Calu3 (cell line): ENCODE results near the gene SPDL1. TPM values are rescaled to one million over a fixed set of nuclear protein-coding genes. Genes with fewer than 3 reads are reported as not detected.

ENCODE experiments used
- BruUV-seq: library from RNA; stranded (reverse); fragments of 400-500 nt; replicated peaks from 2 replicates; lab custom pipeline; 2021; lab: Mats Ljungman, UMichigan
- CTCF ChIA-PET: fragments of 300-600 bp; sonication (Branson Sonifier 250); formaldehyde crosslinking; loops from one replicate; lab custom pipeline; 2022; ENCODE audit warnings: antibody characterized with exemption; lab: Charles Lee
- DNase-seq: peaks from one replicate; pipeline ENCODE4 v3.0.0; 2022
- H3K27ac Mint-ChIP-seq: one replicate; pipeline ENCODE4 v1.8.0; 2022; ENCODE audit warnings: mixed read lengths; ENCODE audit not compliant: unreplicated experiment
- H3K27me3 Mint-ChIP-seq: one replicate; pipeline ENCODE4 v1.8.0; 2022; ENCODE audit warnings: mixed read lengths; ENCODE audit not compliant: unreplicated experiment
- H3K36me3 Mint-ChIP-seq: one replicate; pipeline ENCODE4 v1.8.0; 2022; ENCODE audit warnings: mild to moderate bottlenecking, moderate library complexity, mixed read lengths; ENCODE audit not compliant: insufficient read depth, unreplicated experiment
- H3K4me1 Mint-ChIP-seq: one replicate; pipeline ENCODE4 v1.8.0; 2022; ENCODE audit warnings: mild to moderate bottlenecking, low read depth, mixed read lengths; ENCODE audit not compliant: unreplicated experiment
- H3K4me3 Mint-ChIP-seq: one replicate; pipeline ENCODE4 v1.8.0; 2022; ENCODE audit warnings: mild to moderate bottlenecking, low read depth, moderate library complexity, mixed read lengths; ENCODE audit not compliant: unreplicated experiment
- H3K9me3 Mint-ChIP-seq: one replicate; pipeline ENCODE4 v1.8.0; 2022; ENCODE audit warnings: low read depth, mixed read lengths; ENCODE audit not compliant: unreplicated experiment
- intact Hi-C: fragments of 100-400 bp; cut with micrococcal nuclease; formaldehyde crosslinking; loops from one replicate; pipeline ENCODE4 v1.10.0; 2022; ENCODE audit not compliant: unreplicated experiment
- total RNA-seq: library from RNA; stranded (reverse); gene quantifications from 2 replicates; pipeline ENCODE4 v1.2.3, GENCODE V29; 2022
- TF ChIP-seq, protein P1 (sequence below): fragments of 200-600 bp; IDR thresholded peaks from one replicate; pipeline ENCODE4 v1.8.0; 2022; ENCODE audit warnings: antibody characterized with exemption; ENCODE audit not compliant: unreplicated experiment

The SPDL1 gene
- total RNA-seq, 1 experiment from 2014 or later, result 45.8 TPM

DNA sequence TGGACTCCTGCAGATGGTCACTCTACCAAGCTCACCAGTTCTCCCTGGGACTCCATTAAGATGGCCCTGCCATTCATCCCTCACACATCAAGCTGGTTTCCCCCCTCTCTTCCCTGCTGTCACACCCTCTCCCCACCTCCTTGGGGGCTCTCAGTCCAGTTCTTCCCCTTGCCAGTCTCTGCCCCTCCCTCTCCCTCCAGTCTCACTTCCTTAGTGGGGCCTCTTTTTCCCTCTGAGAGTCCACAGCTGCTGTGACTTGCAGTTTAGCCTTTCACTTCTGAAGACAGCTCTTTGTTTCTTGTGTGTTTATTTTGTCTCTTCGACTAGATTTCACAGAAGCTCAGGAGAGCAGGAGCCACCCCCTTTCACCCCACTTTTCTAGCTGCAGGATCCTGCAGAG, 64.0 kb downstream of the SPDL1 start:
- H3K4me1 Mint-ChIP-seq, result no peaks in the 10 kb centered on the region
- no peak for DNase-seq
- CTCF ChIA-PET, result no interaction called here
- TF ChIP-seq, protein P1, sequence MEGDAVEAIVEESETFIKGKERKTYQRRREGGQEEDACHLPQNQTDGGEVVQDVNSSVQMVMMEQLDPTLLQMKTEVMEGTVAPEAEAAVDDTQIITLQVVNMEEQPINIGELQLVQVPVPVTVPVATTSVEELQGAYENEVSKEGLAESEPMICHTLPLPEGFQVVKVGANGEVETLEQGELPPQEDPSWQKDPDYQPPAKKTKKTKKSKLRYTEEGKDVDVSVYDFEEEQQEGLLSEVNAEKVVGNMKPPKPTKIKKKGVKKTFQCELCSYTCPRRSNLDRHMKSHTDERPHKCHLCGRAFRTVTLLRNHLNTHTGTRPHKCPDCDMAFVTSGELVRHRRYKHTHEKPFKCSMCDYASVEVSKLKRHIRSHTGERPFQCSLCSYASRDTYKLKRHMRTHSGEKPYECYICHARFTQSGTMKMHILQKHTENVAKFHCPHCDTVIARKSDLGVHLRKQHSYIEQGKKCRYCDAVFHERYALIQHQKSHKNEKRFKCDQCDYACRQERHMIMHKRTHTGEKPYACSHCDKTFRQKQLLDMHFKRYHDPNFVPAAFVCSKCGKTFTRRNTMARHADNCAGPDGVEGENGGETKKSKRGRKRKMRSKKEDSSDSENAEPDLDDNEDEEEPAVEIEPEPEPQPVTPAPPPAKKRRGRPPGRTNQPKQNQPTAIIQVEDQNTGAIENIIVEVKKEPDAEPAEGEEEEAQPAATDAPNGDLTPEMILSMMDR, result no peak
- H3K9me3 Mint-ChIP-seq, result peaks cover 3% of the 10 kb centered on the region
- no peak overlapping the region for H3K27ac Mint-ChIP-seq
- no peak overlapping the region for H3K4me3 Mint-ChIP-seq
- H3K36me3 Mint-ChIP-seq, result no peaks in the 10 kb centered on the region
- no TSS peak for BruUV-seq
- intact Hi-C loops, result no loop called here
- peaks cover 42% of the 10 kb centered on the region for H3K27me3 Mint-ChIP-seq

DNA sequence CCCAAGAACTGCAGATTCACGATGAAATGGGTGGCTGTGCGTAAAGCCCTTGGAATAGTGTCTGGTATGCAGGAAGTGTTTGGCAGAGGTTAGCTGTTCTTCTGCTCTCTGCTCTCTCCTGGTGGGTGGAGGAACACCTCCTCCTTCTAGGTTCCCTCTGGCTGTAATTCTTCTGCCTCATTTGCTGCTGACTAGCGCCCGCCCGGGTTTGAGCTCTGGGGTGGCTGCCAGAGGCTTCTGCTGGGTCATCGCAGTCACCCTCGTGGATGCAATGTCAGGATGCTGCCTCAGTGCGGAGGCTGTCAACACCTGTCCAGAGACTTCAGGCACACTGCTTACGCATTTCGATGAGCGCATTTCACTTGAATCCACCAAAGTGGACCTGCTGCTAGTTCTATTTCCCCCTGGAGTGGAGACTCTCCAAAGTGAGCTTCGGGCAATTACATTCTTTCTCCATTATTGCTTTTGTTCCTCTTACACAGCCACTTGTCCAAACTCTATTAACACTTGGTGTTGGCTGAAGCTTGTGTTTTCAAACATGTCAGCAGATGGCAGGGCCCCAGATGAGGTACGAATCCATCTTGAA, 65.2 kb downstream of the SPDL1 start:
- no TSS peak for BruUV-seq
- Mint-ChIP-seq H3K9me3 (peaks cover 3% of the 10 kb centered on the region), H3K36me3 (no peaks in the 10 kb centered on the region), H3K4me3 (no peak overlapping the region), H3K27ac (no peak overlapping the region), H3K4me1 (no peaks in the 10 kb centered on the region), H3K27me3 (peaks cover 44% of the 10 kb centered on the region)
- TF ChIP-seq, protein P1, result no peak
- intact Hi-C loops, result no loop called here
- CTCF ChIA-PET, result no interaction called here
- no peak for DNase-seq

DNA sequence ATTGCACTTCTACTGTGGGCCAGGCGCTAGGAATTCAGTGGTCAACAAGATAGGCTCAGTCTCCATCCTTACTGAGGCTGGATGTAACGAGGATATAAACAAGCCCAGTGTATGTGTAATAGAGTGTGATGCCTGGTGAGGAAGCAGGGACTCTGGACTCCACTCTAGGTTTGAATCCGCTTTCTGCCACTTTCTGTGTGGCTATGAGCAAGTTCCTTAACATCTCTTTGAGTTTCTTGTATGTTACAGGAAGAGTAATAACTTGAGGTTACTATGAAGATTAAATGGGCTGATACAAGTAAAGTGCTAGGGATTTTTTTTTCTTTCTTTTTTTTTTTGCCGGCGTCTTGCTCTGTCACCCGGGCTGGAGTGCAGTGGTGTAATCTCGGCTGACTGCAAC, 65.9 kb downstream of the SPDL1 start:
- no TSS peak for BruUV-seq
- no peaks in the 10 kb centered on the region for H3K4me1 Mint-ChIP-seq
- intact Hi-C loops, result no loop called here
- no peak for DNase-seq
- CTCF ChIA-PET, result no interaction called here
- no peaks in the 10 kb centered on the region for H3K36me3 Mint-ChIP-seq
- peaks cover 38% of the 10 kb centered on the region for H3K27me3 Mint-ChIP-seq
- TF ChIP-seq, protein P1, result no peak
- peaks cover 3% of the 10 kb centered on the region for H3K9me3 Mint-ChIP-seq
- no peak overlapping the region for H3K27ac Mint-ChIP-seq
- no peak overlapping the region for H3K4me3 Mint-ChIP-seq

DNA sequence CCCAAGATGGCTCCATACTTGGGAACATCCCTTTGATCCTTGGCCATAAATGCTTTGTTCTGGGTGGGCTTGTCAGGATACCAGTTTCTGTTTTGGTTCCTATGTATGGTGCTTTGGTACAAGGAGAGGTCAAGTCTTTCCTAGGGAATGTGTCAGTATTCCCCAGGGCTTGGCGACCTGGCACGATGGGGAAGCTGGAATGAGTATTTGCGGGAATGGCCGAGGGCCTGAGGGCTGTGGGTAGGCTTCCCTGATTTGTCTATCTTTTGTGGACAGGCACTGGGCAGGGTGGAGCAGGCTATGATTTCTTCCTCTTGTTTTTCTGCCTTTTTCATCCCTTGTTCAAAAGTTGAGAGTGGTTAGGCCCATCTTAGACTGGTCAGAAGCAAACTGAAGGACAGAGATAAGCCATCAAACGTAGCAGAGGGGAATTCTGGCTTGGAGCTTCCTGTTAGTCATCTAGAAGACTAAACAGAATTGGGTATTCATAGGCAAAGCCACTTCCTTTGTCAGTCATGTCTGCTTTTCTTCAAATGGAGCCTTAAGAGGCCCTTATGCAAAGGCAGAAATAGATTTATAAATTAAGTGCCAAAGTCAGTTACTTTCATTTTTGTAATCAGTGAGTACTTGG, 67.2 kb downstream of the SPDL1 start:
- Mint-ChIP-seq H3K9me3 (no peaks in the 10 kb centered on the region), H3K4me3 (no peak overlapping the region)
- intact Hi-C loops, result no loop called here

More for the DNA sequence above, 67.2 kb downstream of the SPDL1 start:
- H3K36me3 Mint-ChIP-seq, result no peaks in the 10 kb centered on the region
- peaks cover 34% of the 10 kb centered on the region for H3K27me3 Mint-ChIP-seq
- CTCF ChIA-PET, result no interaction called here
- H3K4me1 Mint-ChIP-seq, result no peaks in the 10 kb centered on the region
- BruUV-seq, result no TSS peak
- H3K27ac Mint-ChIP-seq, result no peak overlapping the region
- TF ChIP-seq, protein P1, result no peak
- no peak for DNase-seq
